ENCODE data around the gene CYFIP1.

Gene CYFIP1

DNA sequence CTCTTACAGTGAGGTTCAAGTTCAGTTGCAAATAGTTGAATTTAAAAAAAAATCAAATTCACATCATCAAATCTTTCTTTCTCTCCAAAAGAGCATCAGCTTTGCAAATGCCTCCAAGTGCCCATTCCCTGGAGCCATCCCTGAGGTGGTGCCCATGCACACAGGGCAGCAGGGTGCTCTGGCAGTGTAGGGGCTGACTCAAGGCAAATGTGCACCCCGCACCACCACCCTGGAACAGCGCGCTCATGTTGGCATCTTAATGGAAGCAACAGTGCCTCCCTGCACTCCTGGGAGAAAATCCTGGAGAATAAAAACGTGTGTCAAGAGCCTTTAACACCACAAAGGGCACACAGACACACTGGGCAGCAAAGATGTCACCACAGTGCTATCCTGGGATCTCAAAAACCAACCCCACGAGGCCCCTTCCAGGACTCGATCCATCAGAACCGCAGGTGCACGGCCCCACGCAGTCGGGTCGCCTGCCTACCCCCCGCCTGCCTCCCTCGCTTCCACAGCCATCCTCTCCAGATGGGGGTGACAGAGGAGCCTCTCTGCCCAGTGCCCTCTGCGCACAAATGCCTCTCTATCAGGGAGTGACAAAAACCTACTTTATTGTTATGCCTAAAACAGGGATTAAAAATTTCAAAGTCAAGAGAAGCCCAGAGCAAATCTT, 90.9 kb downstream of the CYFIP1 start:
- TF ChIP-seq, protein P1, sequence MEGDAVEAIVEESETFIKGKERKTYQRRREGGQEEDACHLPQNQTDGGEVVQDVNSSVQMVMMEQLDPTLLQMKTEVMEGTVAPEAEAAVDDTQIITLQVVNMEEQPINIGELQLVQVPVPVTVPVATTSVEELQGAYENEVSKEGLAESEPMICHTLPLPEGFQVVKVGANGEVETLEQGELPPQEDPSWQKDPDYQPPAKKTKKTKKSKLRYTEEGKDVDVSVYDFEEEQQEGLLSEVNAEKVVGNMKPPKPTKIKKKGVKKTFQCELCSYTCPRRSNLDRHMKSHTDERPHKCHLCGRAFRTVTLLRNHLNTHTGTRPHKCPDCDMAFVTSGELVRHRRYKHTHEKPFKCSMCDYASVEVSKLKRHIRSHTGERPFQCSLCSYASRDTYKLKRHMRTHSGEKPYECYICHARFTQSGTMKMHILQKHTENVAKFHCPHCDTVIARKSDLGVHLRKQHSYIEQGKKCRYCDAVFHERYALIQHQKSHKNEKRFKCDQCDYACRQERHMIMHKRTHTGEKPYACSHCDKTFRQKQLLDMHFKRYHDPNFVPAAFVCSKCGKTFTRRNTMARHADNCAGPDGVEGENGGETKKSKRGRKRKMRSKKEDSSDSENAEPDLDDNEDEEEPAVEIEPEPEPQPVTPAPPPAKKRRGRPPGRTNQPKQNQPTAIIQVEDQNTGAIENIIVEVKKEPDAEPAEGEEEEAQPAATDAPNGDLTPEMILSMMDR (IDR thresholded peaks at IDR 0.05) = no peak
- no peak for TF ChIP-seq ZFX (IDR thresholded peaks at IDR 0.05; ENCODE audit: borderline replicate concordance)

DNA sequence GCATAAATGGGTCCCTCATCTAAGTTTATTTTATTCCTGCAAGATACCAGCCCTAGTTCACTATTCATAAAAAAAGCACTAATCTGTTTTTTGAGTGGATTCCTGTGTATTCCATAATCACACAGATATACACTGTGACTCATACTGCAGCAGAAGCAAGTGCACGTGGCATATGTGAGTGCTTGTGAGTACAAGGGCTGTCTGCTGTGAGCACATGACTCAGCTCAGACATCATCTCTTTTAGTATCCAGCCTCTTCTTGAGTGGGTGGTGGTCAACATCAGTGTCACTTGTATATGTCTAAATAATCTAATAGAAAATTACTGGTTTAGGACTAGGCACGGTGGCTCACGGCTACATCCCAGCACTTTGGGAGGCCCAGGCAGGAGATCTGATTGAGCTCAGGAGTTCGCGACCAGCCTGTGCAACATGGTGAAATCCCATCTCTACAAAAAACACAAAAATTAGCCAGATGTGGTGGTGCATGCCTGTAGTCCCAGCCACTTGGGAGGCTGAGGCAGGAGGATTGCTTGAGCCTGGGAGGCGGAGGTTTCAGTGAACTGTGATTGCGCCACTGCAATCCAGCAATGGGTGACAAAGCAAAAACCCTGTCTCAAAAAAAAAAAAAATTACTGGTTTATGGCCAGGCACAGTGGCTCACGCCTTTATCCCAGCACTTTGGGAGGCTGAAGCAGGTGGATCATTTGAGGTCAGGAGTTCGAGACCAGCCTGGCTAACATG, 91.9 kb downstream of the CYFIP1 start:
- H3K27ac ChIP-seq = no peak overlapping the region
- TF ChIP-seq, protein P1 (IDR thresholded peaks at IDR 0.05) = no peak
- TF ChIP-seq ZFX (IDR thresholded peaks at IDR 0.05; ENCODE audit: borderline replicate concordance) = no peak

More for the DNA sequence above, 90.9 kb downstream of the CYFIP1 start:
- no peak overlapping the region for H3K27ac ChIP-seq

DNA sequence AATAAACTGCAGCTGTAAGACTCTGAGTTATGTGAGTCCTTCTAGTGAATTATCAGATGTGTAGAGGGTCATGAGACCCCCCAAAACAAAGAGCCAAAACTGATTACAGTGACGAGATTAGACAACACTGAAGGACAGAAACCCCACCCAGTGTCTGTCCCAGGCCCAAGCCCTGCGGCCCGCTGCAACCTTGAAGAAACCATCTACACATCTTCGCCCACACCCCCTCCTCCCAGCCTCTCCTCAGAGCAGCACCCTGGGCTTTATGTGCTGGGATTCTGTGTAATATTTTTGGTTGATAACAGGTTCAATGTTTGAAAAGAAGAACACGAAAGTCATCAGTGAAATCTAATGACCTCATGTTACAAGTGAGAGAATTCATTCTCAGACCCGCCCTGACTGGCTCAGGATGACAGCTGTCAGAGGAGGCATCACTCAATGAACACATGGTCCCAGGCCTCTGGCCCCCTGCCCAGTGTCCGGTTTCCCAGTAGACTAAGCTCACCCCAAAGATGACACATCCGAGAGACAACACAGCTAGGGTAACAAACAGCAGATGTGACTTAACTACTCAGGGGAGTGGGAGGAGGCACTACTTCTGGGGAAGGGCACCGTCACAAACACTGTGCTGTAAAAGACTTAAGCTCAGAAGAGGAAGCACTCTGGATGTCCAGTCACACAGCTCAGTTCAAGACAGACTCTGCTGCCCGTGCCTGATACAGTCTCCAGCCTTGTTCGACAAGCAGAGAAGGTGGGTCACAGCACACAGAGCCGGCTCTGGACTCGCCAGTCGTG, 92.8 kb downstream of the CYFIP1 start:
- TF ChIP-seq ZFX (IDR thresholded peaks at IDR 0.05; ENCODE audit: borderline replicate concordance) = no peak
- TF ChIP-seq, protein P1 (IDR thresholded peaks at IDR 0.05) = no peak
- H3K27ac ChIP-seq = no peak overlapping the region

DNA sequence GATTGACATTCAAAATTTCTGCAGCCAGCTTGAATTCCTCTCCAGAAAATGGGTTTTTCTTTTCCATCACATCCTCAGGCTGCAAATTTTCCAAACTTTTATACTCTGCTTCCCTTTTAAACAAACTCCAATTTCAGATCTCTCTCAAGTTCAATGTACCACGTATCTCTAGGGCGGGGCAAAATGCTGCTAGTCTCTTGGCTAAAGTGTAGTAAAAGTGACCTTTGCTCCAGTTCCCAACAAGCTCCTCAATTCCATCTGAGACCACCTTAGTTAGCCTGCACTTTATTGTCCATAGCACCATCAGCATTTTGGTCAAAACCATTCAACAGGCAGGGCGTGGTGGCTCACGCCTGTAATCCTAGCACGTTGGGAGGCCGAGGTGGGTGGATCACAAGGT, 95.0 kb downstream of the CYFIP1 start:
- H3K27ac ChIP-seq = no peak overlapping the region
- no peak for TF ChIP-seq ZFX (IDR thresholded peaks at IDR 0.05; ENCODE audit: borderline replicate concordance)
- TF ChIP-seq, protein P1 (IDR thresholded peaks at IDR 0.05) = no peak

DNA sequence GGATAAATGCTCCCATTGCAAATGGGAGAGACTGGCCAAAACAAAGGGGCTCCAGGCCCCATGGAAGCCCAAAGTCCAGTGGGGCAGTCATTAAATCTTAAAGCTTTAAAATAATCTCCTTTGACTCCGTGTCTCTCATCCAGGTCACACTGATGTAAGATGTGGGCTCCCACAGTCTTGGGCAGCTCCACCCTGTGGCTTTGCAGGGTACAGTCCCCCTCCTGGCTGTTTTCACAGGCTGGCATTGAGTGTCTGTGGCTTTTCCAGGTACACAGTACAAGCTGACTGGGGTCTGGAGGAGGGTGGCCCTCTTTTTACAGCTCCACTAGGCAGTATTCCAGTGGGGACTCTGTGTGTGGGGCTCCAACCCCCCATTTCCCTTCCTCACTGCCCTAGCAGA, 95.8 kb downstream of the CYFIP1 start:
- no peak for TF ChIP-seq ZFX (IDR thresholded peaks at IDR 0.05; ENCODE audit: borderline replicate concordance)
- TF ChIP-seq, protein P1 (IDR thresholded peaks at IDR 0.05) = no peak; the same call in 1 of the 2 replicates
- H3K27ac ChIP-seq = no peak overlapping the region

DNA sequence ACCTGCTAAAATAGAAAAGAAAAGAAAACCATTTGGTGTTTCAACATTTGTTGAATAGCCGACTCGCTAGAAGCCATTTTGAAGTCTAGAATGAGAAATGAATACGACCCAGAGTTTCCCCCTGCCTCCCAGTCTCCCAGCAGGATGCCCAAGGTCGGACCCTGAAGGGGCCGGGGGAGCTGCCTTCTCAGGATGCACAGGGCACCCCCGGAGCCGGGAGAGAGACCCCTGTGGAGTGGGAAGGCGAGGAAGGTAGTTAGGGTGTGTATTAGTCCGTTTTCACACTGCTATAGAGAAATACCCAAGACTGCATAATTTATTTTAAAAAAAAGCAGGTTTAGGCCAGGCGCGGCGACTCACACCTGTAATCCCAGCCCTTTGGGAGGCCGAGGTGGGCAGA, 97.0 kb downstream of the CYFIP1 start:
- TF ChIP-seq, protein P1 (IDR thresholded peaks at IDR 0.05) = no peak
- no peak for TF ChIP-seq ZFX (IDR thresholded peaks at IDR 0.05; ENCODE audit: borderline replicate concordance)
- H3K27ac ChIP-seq = no peak overlapping the region

Data from 22Rv1 (cell line).